HG03439 (cell line): ENCODE data around the gene MFAP2.

Experiments
- ATAC-seq: cut with Tn5 transposase; IDR thresholded peaks from one replicate; pipeline ENCODE4 v1.9.1; 2021; ENCODE audit warnings: mild to moderate bottlenecking, moderate library complexity; ENCODE audit not compliant: unreplicated experiment

Gene MFAP2, protein sequence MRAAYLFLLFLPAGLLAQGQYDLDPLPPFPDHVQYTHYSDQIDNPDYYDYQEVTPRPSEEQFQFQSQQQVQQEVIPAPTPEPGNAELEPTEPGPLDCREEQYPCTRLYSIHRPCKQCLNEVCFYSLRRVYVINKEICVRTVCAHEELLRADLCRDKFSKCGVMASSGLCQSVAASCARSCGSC

DNA sequence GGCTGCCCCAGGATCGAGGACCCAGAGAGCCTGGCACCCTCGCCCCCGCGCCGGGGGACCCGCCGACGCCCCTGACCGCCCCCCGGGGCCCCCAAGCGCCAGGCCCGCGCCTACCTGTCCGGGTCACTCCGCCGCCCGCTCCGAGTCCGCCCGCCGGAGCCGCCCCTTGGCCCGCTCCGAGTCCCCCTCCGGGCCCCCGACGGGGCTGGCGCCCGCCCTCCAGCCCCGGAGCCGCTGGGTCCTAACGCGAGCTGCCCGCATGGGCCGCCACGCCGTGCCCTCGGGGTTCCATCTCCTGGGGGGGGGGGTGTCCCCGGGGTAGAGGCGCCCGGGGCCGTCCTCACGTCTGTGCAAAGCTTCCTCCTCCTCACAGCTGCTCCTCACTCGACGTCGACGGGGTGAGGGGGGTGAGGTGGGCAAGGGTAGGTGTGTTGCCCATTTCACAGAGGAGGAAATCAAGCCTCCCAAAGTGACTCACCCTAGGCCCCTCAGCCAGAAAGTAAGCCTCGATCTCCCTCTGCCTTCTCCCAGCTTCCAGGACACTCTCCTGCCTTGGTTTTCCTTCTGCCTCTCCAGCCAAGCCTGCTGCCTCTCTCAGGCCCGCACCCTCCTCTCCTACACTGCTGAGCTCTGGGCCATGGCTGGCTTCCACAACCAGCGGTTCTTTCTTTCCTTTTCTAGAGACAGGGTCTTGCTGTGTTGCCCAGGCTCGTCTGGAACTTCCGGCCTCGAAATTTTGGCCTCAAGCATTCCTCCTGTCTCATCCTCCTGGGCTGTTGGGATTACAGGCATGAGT is at the start of gene MFAP2:
Gene MFAP2, minus strand, starts transcription at position 148 of the 796 bp plus-strand sequence. CDS start 2,347 bp downstream, outside the sequence.
- ATAC-seq: no peak

DNA sequence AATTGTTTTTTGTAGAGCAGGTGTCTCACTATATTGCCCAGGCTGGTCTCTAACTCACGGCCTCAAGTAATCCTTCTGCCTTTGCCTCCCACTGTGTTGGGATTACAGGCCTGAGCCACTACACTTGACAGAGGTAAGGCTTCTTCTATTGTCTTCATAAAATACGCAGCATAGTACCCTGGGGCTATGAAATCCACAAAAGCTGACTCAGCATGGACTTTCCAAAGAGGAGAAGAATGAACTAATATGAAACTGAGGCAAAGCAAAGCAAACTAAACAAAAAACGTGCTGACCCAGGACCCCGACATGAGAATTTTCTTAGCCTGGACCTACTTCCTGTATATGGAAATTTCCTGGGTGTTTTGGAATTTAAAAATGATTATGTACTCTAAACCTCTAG is 49.8 kb upstream of the MFAP2 start:
- ATAC-seq: no peak

DNA sequence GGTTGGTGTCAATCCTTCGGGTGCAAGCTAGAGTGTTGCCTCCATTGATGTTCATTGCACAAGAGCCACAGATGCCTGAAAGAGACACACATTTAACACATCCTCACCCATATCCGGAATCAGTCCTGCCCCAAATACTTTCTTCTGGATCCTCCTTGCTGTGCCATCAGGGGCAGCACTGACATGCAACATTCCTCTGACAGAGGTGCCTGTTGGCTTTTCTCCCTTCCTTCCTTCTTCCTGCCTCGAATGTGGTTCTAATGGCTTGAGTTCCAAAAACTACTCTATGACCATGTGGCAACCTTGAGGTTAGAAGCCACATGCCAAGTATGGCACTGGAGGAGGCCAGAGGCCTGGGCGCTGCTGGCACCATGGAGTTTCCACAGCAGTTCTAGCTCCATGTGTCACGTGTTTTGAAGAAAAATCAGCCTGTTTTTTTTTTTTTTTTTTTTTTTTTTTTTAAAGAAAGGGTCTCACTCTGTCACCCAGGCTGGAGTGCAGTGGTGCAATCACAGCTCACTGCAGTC is 48.3 kb upstream of the MFAP2 start:
- no peak for ATAC-seq

DNA sequence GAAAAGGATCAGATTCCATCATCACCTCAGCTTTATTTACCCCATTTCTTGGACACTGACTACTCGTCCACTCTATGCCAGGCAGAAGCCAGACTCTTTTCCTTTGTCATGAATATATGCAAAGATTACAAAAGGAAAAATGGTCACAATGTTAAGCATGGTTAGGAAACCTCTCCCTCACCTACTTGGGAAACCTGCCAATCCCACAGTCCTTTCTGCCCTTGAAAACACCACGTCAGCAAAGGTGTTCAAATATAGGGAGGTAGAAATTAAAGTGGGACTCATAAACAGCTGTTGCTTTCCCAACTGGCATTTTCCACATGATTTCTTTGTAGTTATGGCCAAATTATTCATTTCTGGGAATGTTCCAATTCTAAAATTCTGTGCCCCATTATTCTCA is 47.5 kb upstream of the MFAP2 start:
- no peak for ATAC-seq

DNA sequence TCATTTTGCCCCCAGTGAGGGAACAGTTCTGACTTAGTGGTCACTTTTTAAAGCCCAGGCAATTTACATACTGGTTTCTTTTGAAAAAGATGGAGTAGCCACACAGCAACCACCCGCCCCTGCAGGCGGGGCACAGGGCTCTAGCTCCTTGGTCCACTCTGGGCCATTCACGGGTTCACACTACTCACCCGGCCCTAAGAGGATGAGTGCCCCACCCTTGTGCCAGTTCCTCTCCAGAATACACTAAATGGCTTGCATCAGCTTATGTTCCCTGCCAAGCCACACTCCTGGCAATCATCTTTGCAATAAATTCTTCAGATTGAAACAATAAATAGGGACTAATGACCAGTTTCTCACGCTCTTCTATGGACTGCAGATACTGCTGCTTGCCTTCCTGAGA is 47.0 kb upstream of the MFAP2 start:
- ATAC-seq: no peak

DNA sequence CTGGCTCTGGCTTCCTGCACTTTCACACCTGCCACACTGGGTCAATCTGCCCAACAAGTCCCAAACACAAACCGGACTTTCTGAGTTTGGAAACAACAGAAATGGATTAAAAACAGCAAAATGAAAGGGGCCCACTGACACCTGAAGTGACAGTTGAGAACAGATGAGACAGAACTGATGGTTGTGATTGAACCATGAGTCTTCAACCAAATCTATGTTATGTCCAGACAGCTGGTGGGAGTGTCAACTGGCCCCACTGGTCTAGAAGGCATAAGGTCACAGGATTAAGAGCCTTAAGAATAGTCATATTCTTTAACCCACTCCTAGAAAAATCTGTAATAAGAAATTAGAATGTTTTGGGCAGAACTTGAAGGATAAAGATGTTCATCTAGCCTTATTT is 44.3 kb upstream of the MFAP2 start:
- ATAC-seq: no peak

DNA sequence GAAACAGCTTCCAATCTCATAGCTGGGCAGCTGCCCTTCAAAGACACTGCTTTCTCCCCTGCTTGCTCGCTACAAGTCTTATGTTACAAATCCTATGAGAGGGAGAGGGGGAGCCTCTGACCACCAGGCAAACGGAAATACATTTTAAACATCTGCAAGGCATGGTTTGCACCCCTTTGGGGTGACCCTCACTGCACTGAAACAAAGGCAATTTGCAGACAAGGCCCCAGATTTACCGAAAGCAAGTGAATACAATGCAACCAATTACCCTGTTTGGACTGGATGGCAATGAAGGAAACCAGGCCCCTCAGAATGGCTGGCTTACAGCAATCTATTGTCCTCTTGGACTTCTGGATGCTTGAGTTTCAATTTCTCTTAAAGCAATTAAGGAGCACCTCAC is 43.2 kb upstream of the MFAP2 start:
- no peak for ATAC-seq

DNA sequence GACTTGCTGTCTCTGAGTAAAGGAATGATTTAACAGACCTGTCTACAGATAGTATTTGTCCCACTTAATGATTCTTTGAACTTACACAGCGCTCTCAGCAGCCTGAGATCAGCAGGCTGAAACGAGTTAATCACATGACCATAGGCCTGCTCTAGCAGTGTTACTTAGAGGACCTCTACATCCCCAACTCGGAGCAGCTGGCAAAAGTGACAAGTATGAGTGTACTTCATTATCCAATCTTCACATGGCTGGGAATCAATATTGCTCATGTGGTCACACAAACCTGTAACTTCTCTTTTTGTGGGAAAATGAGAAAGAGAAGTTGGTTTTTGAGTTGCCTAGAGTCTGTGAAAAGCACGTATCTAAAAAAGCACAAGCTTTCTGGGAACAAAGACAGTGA is 42.7 kb upstream of the MFAP2 start:
- no peak for ATAC-seq

DNA sequence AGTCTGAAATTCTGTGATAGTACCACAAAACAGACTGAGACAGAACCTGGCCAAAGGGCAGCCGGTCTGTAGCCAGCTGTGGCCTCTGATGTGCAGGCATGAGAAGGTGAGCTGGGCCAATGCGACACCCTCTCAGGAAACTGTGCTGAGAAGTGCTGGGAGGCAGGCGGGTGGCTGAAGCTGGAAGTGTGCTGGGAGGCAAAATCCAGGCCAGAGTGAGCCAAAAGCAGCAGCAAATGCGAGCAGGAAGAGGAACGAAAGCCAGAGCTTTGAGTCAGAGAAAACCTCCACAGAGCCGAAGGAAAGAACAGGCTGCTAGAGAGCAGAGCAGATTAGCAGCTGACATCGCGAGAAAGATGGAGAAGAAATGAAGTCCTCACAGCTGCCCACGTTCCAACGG is 41.5 kb upstream of the MFAP2 start:
- ATAC-seq: no peak

DNA sequence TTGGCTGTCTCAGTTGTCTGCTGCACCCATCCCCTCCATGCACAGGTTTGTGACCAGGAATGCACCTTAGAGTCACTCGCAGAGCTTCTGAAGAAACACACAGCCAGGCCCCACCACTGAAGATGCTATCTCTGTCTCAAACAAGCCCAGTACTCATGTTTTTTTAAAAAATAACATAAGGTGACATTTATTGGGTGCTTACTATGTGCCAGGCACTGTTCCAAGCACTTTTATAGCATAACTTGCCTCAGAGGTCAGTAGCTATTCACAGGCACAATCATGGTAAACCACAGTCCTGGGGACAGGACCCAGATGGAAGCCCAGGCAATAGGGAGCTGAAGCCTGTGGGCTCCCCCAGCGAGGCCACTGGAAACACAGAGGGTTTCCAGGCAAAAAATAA is 40.1 kb upstream of the MFAP2 start:
- no peak for ATAC-seq

DNA sequence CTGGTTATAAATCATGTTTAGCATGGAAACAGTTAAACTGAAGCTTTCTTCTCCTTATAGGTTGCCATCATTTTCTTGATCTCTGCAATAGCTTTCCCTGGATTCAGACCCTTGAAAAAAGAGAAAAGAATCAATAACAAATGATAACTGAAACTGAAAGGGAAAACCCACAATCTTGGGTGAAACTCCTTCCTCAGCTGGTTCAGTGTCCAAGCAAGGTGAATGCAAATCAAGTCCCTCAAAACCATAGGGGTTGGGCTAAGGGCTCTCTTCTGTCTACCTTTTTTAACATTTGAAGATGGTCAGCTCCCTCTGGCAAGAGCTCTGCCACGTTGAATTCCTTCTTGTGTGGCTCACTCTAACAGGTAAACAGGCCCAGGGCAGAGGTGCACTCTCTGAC is 38.4 kb upstream of the MFAP2 start:
- no peak for ATAC-seq

DNA sequence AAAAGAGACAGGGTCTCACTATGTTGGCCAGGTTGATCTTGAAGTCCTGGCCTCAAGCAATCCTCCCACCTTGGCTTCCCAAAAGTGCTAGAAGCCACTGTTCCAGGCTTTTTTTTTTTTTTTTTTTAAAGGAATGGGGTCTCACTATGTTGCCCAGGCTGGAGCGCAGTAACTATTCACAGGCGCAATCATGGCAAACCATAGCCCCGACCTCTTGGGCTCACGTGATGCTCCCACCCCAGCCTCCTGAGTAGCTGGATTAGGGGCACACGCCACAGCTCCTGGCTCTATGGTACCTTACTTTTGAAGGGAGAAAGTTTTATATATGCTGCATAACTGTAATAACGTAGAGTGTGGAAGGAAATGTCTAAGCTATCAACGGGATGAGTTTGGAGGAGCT is 37.0 kb upstream of the MFAP2 start:
- no peak for ATAC-seq

DNA sequence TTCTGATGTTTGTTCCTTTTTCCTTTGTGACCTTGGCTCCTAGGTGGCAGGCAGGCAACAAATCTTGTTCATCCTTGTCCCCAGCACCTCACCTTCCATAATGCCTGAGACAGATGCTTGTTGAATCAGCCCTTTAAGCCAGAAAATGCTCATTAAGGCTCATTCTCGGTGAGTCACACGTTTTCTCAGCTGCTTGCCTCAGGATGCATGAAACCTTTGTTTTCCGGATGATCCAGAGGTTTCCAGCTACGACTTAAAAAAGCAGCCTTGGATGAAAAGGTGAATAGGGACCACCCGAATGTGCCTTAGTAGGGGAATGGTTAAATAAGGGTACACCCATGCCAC is 35.9 kb upstream of the MFAP2 start:
- ATAC-seq: no peak

DNA sequence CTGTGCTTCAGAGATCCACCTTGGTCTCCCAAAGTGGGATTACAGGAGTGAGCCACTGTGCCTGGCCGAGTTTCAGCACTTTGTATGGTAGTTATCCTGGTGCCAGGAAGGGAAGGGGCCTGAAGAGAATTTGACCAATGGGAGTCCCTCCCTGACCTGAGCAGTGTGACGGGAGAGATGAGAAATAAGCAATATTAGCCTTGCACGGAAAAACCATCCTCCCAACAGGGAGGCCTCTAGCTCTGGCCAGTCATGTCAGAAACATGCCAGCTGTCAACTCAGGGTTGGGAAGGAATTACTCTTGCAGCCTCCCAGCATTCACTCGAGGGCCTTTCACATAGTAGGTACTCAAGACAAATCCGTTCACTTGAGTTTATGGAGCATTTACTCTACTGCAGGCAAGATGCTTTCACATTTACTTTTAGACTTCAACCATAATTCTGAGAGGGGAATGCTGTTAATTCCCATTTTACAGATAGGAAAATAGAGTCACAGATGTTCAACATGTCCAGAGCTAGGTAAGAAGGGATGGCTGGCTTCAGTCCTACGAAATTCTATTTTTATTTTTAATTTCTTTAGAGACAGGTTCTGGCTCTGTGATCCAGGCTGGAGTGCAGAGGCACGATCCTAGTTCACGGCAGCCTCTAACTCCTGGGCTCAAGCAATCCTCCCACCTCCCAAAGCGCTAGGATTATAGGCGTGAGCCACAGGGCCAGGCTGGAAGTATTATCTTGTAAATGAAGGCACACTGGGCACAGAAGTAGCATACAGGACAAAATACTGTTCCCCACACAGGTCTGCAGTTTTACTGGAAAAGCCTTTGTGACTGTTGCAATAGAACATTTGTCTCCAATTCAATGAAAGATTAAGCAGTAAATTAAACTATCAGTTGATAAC is 34.5 kb upstream of the MFAP2 start:
- no peak for ATAC-seq

DNA sequence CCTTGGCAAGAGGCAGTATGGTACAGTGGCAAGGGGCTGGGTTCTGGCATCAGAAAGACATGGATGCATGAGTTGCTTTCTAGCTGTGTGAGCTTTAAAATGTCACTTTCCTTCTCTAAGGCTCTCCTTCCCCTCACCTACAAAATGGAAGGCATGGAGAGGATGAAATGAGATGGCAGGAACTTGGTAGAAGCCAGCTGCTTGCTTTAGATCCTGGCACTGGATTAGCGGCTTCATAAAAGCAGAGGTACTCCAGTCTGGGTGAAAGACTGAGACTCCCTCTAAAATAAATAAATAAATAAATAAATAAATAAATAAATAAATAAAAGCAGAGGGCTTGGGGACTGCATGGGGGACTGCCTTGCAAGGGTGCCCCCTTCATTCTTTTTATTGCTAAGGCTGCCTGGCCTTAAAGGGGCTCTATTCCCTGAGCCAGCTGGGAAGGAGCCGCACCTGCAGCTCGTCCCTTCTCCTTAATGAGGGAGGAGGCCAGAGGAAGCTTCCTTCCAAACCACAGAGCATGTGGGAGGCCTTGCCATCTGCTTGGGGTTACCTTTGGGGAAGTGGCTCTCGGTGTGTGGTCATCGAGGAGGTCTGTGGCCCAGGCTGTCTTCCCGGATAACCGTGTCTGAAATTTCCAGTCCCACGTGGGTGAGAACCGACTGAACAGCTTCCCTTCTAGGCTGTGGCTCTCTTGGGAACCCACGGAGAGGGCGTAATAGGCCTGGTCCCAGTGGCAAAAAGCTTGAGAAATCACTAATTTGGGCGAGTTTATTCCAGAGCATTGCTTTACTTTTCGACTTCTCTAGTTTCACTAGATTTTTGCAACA is 33.3 kb upstream of the MFAP2 start:
- no peak for ATAC-seq

DNA sequence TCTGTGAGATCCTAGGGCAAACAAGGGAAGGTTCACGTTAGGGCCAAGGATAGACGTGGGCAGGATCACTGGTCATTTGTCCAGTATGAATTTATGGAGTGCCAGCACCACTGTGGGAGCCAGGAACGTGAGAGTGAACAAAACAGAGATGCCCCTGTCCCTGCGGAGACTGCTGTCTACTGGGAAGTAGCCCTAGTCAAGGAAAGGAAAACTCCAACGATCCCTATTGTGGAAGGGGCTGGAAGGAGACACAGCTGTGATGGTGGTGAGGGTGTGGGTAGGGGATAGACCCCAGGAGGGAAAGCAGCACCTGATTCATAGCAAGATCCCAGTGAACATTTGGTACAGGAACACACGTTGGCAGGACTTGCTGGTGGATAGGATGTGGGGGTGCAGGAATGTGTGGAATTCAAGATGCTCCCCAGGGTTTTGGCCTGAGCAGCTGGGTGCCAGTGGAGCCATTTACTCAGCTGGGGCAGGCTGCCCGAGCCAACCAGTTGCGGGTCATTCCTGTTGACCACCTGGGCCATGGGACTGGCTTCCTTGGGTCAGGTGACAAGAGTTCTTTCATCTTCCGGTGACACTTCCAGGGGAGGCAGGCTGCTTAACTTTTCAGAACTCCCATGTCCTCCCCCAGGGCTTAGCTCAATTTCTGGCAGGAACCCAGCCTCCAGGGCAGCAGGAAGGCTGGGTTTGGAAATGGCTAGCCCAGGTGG is 32.5 kb upstream of the MFAP2 start:
- ATAC-seq: no peak

DNA sequence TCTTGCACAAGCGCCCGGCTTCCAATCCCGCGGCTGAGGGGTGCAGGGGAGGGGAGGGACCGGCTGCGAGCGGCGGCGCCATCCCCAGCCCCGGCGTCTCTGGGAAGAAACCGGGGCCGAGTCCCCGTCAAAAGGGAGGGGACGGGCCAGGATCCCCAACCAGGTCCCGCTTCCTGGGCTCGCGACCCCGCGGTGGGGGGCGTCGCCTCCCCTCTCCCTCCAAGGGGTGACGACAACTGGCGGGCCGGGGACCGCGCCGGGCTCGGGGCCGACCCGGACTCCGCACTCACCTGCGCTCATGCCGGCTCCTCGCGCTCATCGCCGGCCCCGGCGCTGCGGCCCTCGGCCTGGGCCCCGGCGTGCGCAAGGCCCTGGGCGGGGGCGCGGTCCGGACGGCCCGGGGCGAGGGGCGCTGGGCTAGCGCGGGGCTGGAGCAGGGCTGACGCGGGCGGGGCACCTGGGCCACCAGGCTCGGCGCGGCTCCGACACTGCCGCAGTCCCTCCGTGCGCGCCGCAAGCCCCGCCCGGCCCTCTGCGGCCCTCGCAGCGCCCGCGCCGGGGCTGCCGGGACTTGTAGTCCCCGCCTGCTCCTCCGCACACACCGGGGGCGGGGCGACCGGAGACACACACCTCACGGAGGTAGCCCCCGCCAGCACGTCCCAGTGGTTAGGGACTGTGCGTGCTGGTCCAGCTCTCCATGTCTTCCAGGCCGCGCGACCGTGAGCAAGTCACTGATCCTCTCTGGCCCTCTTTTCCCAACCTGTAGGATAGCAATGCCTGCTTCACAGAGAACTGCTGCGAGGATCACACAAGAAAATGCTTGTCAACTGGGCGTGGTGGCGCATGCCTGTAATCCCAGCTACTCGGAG is 31.3 kb upstream of the MFAP2 start, which contains the start of gene ATP13A2:
Gene ATP13A2, minus strand, starts transcription at position 490 of the 869 bp plus-strand sequence. Its CDS starts 190 bp downstream, at position 300.
- peak; percentile 92 for ATAC-seq

DNA sequence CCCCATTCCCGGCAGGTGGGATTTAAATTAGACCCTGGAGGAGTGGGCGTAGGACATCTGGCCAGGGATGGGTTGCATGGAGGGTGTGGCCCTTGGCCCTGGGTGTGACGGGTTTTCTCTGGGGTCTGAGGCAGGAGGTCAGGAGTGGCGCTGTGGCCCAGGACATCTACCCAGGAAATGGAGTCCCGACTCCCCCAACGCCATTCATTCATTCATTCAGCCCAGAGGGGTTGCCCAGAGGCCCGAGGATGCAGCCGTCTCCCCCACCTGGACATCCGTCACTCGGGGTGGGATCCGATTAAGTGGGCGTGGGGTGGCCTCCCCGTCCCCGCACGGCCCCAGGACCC is 30.6 kb upstream of the MFAP2 start:
- ATAC-seq: peak; percentile 9

DNA sequence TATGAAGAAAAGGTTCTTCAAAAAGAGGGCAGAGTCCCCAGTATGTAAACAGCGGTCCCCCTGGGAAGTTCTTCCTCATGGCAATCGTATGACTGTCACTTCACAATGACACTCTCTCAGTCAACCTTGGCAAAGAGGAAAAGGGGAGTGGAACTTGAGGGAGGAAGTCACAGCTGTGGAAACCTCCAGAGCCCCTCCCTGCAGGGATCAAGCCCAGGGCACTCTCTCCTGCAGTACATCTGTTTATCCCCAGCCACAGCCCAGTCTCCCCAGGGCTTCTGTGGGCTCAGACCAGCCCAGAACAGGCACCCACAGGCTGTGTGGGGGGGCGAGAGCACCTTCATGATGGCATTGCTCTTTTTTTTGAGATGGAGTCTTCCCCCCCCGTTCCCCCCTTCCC is 29.3 kb upstream of the MFAP2 start:
- ATAC-seq: no peak
